ENCODE measurements around the gene FMNL1.

The FMNL1 gene

GRCh38 chr17:45222996-45223538, 1.4 kb downstream of the FMNL1 start:
- DNase-seq = no peak

- no peak for DNase-seq
These were observed 2.1 kb downstream of the FMNL1 start for GRCh38 chr17:45223539-45224528.

GRCh38 chr17:45224671-45225050, 3.0 kb downstream of the FMNL1 start:
- DNase-seq = no peak

GRCh38 chr17:45225051-45225700, 3.5 kb downstream of the FMNL1 start:
- no peak for DNase-seq

GRCh38 chr17:45225964-45226530, 4.4 kb downstream of the FMNL1 start:
- DNase-seq = no peak

GRCh38 chr17:45226576-45226975, 4.9 kb downstream of the FMNL1 start:
- DNase-seq = no peak

GRCh38 chr17:45227101-45227925, 5.6 kb downstream of the FMNL1 start:
- no peak for DNase-seq

GRCh38 chr17:45227926-45228762, 6.5 kb downstream of the FMNL1 start:
- DNase-seq = no peak

GRCh38 chr17:45228763-45229539, 7.3 kb downstream of the FMNL1 start:
- peak; percentile 89 for DNase-seq

GRCh38 chr17:45229681-45230409, 8.2 kb downstream of the FMNL1 start:
- no peak for DNase-seq

- no peak for DNase-seq
These were observed 8.7 kb downstream of the FMNL1 start for GRCh38 chr17:45230410-45230786.

GRCh38 chr17:45230787-45231480, 9.2 kb downstream of the FMNL1 start:
- DNase-seq = no peak

GRCh38 chr17:45231481-45232116, 9.9 kb downstream of the FMNL1 start:
- DNase-seq = no peak

- no peak for DNase-seq
These were observed 11.1 kb downstream of the FMNL1 start for GRCh38 chr17:45232514-45233422.

- DNase-seq = no peak
These were observed 11.8 kb downstream of the FMNL1 start for GRCh38 chr17:45233423-45233924.

- DNase-seq = no peak
These were observed 13.1 kb downstream of the FMNL1 start for GRCh38 chr17:45234641-45235415.
